ENCODE results near the gene MAP2K3.

The MAP2K3 gene

DNA sequence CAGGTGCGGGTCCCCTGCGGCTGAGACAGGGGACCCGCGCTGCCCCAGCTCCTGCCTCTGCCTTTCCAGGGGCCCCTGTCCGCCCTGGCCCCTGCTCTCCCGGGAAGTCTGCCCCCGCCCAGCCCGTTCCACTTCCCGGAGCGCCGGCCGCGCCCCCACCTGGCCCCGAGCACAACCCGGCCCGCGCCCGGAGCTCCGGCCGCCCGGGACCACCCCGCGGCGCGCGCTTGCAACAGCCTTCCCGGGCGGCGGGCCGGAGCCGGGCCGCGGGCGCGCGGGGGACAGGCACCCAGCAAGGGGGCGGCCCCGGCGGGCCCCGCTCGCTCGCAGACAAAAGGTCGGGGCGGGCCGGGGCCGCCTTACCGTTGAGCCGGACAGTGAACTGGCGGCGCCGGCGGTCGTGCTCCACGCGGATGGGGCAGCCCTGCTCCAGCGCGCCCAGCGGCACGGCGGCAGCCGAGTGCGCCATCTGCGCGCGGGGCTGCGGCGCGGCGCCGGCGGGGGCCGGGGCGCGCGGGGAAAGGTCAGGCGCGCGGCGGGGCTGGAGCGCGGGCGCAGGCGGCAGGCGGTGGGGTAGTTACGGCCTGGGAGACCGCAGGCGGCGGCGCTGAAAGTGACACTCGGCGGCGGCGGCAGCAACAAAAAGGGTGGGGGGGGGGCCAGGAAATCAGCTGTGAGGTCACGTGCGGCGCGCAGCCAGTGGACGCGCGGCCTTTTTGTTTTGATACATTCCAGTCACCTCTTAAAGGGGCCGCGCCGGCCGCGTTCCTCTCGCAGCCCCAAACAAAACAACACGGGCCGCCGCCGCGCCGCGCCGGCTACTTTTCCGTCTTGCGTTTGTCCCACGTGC, 31.5 kb upstream of the MAP2K3 start, which contains the start of gene NATD1:
Gene NATD1 (minus strand): TSS at position 615 of the 850 bp plus-strand sequence. CDS start 146 bp downstream, at position 469.
- peak; percentile 93 for DNase-seq

DNA sequence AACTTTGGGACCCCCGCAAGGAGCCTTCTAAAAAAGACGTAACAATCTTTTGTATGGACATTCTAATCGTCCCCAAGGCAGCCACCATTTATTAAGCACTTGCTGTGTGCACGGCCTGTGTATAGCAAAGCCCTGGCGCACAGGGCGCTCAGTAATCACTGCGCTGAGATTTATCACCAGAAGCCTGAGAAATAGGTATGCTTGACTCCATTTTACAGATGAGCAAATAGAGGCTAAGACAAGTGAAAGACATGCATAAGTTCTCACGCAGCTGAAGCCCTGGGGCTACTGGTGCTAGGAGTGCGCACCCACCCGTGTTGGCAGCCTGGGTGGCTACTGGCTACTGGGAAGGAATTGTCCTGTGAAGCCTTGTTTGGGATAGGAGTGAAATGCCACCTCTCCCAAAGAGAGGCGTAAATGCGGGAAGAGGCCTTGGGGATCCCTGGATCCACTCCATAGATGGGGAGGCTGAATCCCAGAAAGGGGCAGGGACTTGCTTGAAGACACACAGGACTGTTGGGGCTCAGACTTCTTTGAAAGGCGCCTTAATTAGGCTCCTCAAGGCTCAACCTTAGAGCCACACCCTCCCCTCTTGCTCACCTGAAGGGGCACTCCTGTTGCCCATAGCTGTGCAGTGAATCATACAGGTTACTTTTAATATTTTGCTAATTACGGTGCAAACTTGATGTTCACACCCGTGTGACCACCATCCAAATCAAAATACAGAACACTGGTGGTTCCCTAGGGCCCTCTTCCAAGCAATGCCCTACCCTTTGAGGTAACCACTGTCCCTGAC, 30.7 kb upstream of the MAP2K3 start:
- no peak for DNase-seq

DNA sequence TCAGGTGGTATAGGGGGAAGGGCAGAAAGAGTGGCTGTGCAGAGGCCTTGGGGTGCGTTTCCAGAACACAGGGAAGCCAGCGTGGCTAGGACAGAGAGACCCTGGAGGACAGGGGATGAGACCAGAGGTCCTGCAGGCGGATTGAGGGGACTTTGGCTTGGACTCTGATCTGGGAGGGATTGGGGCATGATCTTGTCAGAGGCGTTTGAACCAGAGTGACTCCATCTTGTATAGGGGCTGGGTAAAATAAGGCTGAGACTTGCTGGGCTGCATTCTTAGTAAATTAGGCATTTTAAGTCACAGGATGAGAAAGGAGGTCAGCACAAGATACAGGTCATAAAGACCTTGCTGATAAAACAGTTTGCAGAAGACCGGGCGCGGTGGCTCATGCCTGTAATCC, 25.9 kb upstream of the MAP2K3 start:
- DNase-seq, result no peak

- DNase-seq, result no peak
These were observed 22.1 kb upstream of the MAP2K3 start for GRCh38 chr17:21262259-21262993.

GRCh38 chr17:21263376-21263775, 21.1 kb upstream of the MAP2K3 start:
- DNase-seq, result no peak

- no peak for DNase-seq
These were observed 15.8 kb upstream of the MAP2K3 start for GRCh38 chr17:21268596-21269188.

- no peak for DNase-seq
These were observed 15.1 kb upstream of the MAP2K3 start for GRCh38 chr17:21269394-21269793.

- DNase-seq, result no peak
These were observed 12.9 kb upstream of the MAP2K3 start for GRCh38 chr17:21271454-21272183.

DNA sequence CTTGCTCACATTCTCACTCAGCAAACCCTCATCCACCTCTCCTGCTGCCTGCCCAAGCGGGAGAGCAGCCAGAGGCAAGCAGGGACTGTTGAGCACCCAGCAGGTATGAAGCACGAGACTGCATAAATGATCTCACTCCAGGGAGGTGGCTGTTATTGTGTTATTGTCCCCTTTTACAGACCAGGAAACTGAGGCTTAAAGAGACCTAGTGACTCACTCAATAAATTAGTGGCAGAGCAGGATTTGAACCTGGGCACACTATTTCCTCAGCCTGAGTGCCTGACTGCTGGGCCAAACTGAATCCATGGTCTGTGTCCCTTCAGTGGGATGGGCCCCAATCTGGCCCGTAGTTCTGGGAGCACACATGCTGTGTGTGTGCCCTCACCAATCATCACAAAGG, 12.3 kb upstream of the MAP2K3 start:
- no peak for DNase-seq

DNA sequence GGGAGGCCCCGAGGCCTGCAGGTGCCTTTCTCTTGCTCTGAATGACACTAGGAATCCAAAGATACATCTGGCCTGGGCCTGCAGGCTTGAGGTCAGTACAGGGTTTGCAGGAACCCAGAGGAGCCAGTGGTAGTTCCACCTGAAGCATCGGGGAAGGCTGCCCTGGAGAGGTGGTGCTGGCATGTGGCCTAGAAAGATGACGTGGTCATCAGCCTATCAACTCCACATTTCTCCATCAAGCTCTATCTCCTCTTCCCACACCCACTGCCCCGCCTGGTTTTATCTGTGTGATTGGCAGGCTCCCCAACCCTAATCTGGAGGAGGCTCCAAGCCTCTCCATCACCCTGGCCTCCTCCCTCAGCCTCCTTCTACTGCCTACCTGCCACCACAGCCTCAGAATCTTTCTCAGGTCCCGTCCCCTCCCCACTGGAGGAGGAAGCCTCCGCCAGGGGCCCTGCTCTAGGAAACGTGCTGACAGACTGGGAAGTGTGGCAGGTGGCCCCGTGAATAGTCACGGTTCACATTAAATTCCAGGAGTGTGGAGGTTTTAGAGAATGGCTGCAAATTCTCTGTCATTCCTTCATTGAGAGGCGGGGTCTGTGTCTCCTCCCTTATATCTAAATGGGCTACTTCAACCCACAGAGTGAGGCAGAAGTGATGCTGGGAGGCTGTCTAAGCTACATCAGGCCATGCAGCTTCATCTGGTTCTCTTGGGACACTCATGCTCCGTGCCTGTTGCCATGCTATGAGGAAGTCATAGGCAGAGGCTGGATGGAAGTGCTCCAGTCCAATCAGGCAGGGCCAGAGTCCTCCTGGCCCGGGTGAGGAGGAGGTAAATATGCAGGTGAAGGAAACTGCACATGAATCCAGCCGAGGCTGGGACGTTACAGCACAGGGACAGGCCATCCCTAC, 11.4 kb upstream of the MAP2K3 start:
- peak; percentile 83 for DNase-seq

- DNase-seq, result peak; percentile 46
These were observed 9.4 kb upstream of the MAP2K3 start for GRCh38 chr17:21275047-21275578.

- DNase-seq, result peak; percentile 95
These were observed 8.8 kb upstream of the MAP2K3 start for GRCh38 chr17:21275579-21276263.

- DNase-seq, result no peak
These were observed 8.3 kb upstream of the MAP2K3 start for GRCh38 chr17:21276264-21276588.

DNA sequence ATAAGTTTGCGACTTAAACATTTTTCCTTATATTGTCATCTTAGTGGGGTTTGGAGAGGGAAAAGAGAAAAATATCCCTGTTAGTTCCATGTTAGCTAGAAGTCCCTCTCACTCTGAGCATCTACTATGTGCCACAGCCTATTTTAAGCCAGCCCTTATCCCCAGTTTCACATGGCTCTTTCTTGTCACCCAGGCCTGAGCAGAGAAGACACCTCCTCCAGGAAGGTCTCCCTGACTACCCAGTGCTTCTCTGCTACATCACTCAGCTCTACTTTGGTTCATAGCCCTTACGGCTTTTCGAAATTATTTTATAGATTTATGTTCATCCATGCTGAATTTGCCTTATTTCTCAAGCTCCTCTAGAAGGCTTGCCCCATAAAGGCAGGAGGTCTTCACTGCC, 7.2 kb upstream of the MAP2K3 start:
- no peak for DNase-seq

DNA sequence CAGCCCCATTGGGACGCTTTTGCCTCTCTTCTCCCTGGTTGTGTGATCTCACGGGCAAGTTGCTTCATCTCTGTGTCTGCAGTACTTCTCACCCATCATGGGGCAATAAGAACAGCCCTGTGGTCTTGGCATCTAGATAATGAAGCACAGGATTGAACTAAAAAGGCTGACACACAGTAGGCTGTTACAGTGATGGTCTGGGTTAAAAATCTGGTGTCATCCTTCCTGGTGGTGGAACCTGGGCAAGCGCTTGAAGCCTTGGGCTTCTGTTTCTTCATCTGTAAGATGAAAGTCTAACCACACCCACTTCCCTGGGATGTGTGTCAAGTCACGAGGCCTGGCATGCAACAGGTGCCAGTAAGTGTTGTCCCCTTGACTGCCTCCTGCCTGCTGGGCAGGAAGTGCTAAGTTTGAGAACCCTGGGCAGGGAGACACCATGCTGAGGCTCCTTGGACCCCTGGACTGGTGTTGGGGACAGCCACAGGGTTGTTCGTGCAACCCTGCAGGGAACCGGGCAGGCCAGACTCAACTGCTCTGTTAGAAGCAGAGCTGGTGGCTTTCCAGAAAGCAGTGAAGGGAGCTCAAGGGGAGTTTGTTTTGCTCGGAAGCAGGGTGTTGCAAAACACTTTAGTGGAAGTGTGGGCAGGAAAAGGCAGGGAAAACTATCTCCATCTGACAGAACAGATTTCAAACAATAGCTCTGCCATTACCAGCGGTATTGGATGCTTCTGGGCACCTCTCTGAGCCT, 5.9 kb upstream of the MAP2K3 start:
- peak; percentile 76 for DNase-seq

DNA sequence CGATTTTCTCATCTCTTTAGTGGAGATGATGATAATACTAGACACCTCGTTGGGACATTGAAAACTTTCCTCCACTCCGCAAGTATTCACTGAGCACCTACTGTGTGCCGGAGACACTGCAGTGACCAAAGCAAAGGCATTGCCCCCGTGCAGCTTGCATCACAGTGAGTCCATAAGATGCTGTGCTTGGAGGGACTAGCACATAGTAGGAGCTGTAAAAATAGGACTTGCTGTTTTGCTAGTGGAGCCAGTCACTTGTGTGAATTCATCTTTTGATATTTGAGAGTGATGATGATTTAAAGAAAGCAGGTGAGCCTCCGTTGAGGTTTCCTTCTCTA, 5.3 kb upstream of the MAP2K3 start:
- no peak for DNase-seq

DNA sequence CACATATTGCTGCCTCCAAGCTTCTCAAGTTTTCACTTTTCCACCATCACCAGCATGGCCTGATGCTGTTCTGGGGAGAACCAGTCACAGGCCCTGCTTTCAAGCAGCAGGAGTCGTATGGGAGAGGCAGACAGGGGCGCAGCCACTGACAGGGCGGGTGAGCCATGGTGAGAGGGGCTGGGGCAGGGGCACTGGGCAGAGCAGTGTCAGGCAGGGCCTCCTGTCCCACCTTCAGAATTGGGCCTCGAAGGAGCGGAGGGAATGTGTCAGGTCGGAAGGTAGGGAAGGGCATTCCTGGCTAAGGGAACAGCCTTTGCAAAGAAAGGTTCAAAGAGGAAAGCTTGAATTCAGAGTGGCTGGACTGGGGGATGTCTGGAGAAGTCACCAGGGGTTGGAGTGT, 4.9 kb upstream of the MAP2K3 start:
- no peak for DNase-seq

GRCh38 chr17:21280081-21280518, 4.4 kb upstream of the MAP2K3 start:
- peak; percentile 95 for DNase-seq

DNA sequence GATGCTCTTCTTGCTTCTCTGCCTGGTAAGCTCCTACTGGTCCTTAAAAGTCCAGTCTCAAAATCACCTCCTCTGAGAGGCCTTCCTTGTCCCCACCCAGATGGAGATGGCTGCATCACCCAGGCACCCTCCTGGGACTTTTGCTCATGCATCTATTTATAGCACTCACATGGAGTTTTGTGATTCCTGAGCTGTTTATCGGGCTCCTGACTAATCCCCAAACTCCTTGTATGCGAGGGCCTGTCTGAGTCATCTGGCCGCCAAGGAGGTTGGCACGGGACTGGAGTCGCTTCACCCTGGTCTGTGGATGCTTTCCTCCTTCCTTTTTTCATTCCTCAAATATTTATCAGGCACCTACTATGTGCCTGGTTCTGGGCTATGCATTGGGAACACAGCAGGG, 2.3 kb upstream of the MAP2K3 start:
- DNase-seq, result no peak

GRCh38 chr17:21282850-21283249, 1.7 kb upstream of the MAP2K3 start:
- no peak for DNase-seq
